Lower lobe of right lung (tissue), 2 donors: ENCODE measurements around the gene FBLIM1. TPM values are rescaled to one million over a fixed set of nuclear protein-coding genes. Genes with fewer than 3 reads are reported as not detected.

Experiments used
- ATAC-seq, 2 donors: fragments of 200-7000 bp; cut with Tn5 transposase; one replicate each; pipeline ENCODE4 v1.9.1; 2020 to 2022; ENCODE audit warnings: mild to moderate bottlenecking in 2 of 2, moderate library complexity in 2 of 2
- DNase-seq: peaks from one replicate; pipeline ENCODE4 v3.0.0-alpha.2; 2020
- H3K27ac ChIP-seq: fragments of 200-600 bp; one replicate; pipeline ENCODE4 v1.8.0; 2022
- H3K27me3 ChIP-seq: fragments of 200-600 bp; one replicate; pipeline ENCODE4 v1.8.0; 2022; ENCODE audit warnings: low read depth
- H3K36me3 ChIP-seq: fragments of 200-600 bp; one replicate; pipeline ENCODE4 v1.8.0; 2022; ENCODE audit warnings: mild to moderate bottlenecking
- H3K4me1 ChIP-seq: fragments of 200-600 bp; one replicate; pipeline ENCODE4 v1.8.0; 2022
- H3K4me3 ChIP-seq: fragments of 200-600 bp; one replicate; pipeline ENCODE4 v1.8.0; 2022; ENCODE audit warnings: mild to moderate bottlenecking
- H3K9me3 ChIP-seq: fragments of 200-600 bp; one replicate; pipeline ENCODE4 v1.8.0; 2022
- CTCF ChIP-seq: fragments of 200-600 bp; IDR thresholded peaks from one replicate; pipeline ENCODE4 v1.8.0; 2022; ENCODE audit warnings: antibody characterized with exemption, mild to moderate bottlenecking
- intact Hi-C: fragments of 100-400 bp; cut with DNase I; formaldehyde crosslinking; loops from one replicate; pipeline ENCODE4 v1.11.0; 2022
- total RNA-seq: library from RNA; stranded (reverse); fragmentation: NEBNext Ultra II Directional; extraction: Animal tissue kit (Norgen Biotek cat#: 25700); gene quantifications from one replicate; pipeline ENCODE4 v1.2.1, GENCODE V29; 2021
- donor health status: DM: no; HTN: yes; CAD: no; lungs with severe emphysema.

FBLIM1 gene
- total RNA-seq, 1 donor from 2014 or later: 20.1 TPM

- intact Hi-C loops: no loop called here
- H3K27ac ChIP-seq: no peak overlapping the region
- no peaks in the 10 kb centered on the region for H3K9me3 ChIP-seq
- no peak for TF ChIP-seq CTCF
- H3K4me1 ChIP-seq: peaks cover 30% of the 10 kb centered on the region
- H3K36me3 ChIP-seq: no peaks in the 10 kb centered on the region
- ATAC-seq (no peak), DNase-seq (no peak)
- H3K4me3 ChIP-seq: no peak overlapping the region
- H3K27me3 ChIP-seq: no peaks in the 10 kb centered on the region
Measured at GRCh38 chr1:15797614-15798390, 39.2 kb downstream of the FBLIM1 start.

GRCh38 chr1:15799004-15799867 is 40.6 kb downstream of the FBLIM1 start:
- Histone ChIP-seq H3K4me3 (no peak overlapping the region), H3K4me1 (peaks cover 30% of the 10 kb centered on the region), H3K9me3 (no peaks in the 10 kb centered on the region), H3K27ac (peak overlapping the region; percentile 61), H3K27me3 (no peaks in the 10 kb centered on the region), H3K36me3 (no peaks in the 10 kb centered on the region)
- TF ChIP-seq CTCF: no peak
- DNase-seq (peak; percentile 77), ATAC-seq (peak; percentile 87)
- intact Hi-C loops: no loop called here

DNA sequence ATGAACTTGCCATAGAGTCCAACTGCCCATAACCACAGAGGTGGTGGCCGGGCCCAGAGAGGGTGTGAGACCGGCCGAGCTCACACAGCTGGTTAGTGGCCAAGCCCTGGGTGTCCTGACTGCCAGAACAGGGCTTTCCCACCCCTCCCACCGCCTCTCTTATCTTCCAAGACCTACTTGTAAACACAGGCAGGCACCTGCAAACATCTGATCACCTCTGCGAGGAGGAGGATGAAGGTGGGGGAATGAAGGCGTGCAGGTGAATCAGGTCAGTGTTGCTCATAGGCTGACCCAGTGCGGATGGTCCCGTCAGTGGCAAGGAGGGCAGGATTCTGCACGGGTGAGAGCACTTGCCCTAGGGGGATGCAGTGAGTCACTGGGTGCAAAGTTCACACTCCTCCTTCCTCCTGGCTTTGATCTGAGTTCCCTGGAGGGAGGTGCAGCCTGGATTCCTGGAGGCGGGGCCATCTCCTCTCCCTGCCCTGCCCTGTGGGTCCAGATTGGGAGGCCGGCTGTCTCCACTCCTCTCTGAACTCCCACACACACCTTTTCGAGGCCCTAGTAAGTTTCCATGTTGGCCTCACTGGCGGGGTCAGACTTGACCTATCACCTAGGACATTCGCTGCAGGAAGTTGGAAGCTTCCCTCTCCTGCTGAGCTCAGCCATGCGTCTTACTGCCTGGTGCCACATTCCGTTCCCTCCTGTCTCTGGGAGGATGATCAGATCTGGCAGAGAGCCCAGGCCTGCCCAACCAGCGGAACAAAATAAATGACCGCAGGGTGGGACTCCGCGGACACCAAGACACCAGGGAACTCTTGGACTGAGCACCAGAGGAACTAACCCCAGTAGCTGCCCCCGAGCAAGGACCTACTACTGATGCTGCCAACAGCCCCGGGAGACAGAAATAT is 41.6 kb downstream of the FBLIM1 start:
- Histone ChIP-seq H3K4me1 (peaks cover 30% of the 10 kb centered on the region), H3K36me3 (no peaks in the 10 kb centered on the region), H3K4me3 (no peak overlapping the region), H3K27me3 (no peaks in the 10 kb centered on the region), H3K9me3 (no peaks in the 10 kb centered on the region), H3K27ac (peak overlapping the region; percentile 61)
- intact Hi-C loops: no loop called here
- peak; percentile 74 to 75 for ATAC-seq
- TF ChIP-seq CTCF: no peak
- peak; percentile 69 for DNase-seq

DNA sequence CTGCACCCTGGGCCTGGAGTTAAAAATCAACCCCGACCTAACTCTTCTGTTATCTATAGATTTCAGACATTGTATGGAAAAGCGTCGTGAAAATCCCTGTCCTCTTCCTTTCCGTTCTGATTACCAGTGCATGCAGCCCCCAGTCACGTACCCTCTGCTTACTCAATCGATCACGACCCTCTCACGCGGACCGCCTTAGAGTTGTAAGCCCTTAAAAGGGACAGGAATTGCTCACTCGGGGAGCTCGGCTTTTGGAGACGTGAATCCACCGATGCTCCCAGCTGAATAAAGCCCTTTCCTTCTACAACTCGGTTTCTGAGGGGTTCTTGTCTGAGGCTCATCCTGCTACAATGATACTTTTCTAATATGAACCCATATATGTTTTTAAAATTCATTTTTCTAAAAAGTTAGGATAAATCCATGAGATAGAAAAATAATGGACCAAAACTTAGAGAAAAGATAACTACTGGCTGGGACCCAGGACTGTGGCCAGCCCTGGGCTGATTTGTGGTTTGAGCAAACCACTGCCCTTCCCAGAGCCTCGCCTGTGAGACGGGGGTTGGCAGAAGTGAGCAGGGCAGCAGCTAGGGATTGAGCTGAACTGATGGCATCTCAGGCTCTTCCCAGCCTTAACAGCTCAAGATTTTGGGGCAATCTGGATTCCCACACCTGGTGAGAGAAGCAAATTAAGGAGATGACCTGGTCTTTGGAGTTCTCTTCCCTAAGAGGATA is 43.8 kb downstream of the FBLIM1 start:
- intact Hi-C loops: no loop called here
- TF ChIP-seq CTCF: no peak
- no peaks in the 10 kb centered on the region for H3K27me3 ChIP-seq
- H3K4me3 ChIP-seq: no peak overlapping the region
- no peak overlapping the region for H3K27ac ChIP-seq
- H3K9me3 ChIP-seq: no peaks in the 10 kb centered on the region
- peaks cover 30% of the 10 kb centered on the region for H3K4me1 ChIP-seq
- DNase-seq (no peak), ATAC-seq (no peak)
- no peaks in the 10 kb centered on the region for H3K36me3 ChIP-seq
